Measurements from ENCODE around the gene PTPRJ.
A peak's percentile ranks its signal among the peaks of the same experiment; 100 is the strongest.

Gene PTPRJ

GRCh38 chr11:48094643-48095339 is 114.4 kb downstream of the PTPRJ start:
- no peak for DNase-seq (ENCODE audit: low spot score)

DNA sequence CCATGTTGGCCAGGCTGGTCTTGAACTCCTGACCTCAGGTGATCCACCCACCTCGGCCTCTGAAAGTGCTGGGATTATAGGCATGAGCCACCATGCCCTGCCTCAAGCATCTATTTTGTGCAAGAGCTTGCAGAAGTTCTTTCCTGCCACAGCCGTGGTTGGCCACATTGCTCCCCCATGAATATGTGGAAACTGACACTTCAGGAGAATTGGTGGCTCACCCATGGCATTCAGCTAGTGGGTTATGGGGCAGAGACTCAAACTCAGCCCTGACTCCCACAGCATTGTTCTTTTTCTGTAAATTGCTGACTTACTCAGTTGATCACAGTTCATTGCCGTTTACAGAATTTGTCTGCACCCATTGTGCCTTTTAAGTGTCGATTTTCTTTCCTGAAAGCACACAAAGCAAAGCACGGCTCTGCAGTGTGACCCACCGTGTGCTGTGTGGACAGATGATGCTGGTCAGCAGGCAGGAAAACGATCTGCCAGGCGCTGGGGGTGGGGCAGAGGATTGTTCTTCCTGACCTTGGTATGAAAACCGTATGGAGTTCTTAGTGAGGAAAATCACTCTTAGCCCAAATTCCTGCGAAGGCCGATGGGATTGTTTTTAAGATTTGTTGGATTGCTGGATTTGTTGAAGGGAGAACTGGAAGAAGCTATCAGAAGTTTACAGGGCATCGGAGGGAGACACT is 115.6 kb downstream of the PTPRJ start:
- DNase-seq (ENCODE audit: low spot score), result no peak

DNA sequence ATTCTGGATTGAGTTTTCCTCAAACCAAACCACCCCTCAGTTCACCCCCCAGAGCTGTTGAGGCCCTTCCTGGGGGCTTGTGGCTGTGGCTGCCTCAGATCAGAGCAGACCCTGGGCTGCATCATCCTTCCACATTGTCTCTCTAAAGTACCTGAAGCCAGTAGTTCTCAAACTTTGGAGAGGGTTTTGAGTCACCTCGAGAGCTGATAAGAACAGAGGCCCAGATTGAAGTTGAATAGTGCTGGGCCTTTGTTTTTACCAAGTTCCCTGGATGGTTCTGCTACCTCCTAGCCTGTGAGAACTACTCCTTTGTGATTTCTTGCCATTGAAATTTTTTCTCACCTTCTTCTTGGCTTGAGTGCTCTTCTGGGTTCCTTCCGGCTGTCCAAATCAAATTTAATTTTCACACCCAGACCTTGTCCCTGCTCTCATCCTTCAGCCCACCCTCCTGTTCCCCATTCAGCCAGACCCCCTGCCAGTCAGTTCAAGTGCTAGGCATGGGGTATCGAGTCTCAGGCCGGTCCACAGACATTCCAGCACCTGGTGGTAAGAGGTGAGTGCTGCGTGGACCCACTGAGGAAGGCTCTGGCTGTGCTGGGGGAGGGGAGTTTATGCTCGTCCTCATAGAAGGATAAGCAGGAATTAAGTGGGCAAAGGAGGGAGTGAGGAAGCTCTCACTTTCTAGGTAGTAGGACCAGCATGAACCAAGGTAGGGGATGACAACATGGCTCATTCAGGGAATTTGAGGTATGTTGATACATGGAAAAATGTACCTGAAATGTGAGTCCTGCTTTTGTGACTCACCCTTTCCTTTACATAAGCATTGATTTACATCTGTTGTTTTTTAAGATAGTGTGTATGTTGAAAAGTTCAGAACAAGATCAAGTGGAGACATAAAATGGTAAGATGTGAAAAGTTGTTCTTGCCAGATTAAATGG is 116.5 kb downstream of the PTPRJ start:
- DNase-seq (ENCODE audit: low spot score), result no peak

- DNase-seq (ENCODE audit: low spot score), result no peak
These were observed 117.7 kb downstream of the PTPRJ start for GRCh38 chr11:48098024-48098423.

- no peak for DNase-seq (ENCODE audit: low spot score)
These were observed 119.6 kb downstream of the PTPRJ start for GRCh38 chr11:48099916-48100446.

GRCh38 chr11:48101044-48101733 is 120.8 kb downstream of the PTPRJ start:
- no peak for DNase-seq (ENCODE audit: low spot score)

DNA sequence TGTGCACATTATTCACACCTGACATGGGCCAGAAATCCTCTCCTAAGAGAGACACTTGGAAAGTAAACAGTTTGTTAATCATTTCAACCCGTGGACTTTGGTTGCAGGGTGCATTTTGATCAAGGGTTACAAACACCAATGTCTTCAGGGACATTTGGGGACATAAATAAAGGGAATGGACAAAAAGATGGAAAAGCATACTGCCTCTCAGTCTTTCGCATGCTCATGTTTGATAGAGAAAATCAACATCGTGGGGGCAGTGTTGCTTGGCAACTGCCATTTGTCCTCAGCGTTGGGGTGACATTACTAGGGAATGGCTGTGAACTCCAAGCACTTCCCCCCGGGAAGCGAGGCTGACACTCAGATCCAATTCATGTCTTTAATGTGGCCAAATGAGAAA is 121.6 kb downstream of the PTPRJ start:
- DNase-seq (ENCODE audit: low spot score), result no peak

GRCh38 chr11:48103621-48104567 is 123.5 kb downstream of the PTPRJ start:
- no peak for DNase-seq (ENCODE audit: low spot score)

DNA sequence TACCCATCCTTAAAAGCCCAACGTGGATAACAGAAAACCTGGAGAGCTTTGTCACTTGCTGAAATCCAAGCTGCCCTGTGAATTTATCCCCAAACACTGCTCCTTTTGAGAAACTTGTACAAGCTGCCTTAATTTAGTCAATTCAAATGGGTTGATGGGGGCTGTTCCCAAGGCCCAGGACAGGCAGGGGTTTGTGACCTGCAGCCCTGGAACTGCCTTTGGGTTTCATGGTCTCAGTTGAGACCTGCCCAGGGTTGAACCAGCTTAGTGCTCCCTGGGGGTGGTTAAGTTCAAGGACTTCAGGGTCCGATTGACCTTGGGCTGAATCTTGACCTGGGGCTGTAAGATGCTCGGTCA is 124.2 kb downstream of the PTPRJ start:
- DNase-seq (ENCODE audit: low spot score), result no peak

DNA sequence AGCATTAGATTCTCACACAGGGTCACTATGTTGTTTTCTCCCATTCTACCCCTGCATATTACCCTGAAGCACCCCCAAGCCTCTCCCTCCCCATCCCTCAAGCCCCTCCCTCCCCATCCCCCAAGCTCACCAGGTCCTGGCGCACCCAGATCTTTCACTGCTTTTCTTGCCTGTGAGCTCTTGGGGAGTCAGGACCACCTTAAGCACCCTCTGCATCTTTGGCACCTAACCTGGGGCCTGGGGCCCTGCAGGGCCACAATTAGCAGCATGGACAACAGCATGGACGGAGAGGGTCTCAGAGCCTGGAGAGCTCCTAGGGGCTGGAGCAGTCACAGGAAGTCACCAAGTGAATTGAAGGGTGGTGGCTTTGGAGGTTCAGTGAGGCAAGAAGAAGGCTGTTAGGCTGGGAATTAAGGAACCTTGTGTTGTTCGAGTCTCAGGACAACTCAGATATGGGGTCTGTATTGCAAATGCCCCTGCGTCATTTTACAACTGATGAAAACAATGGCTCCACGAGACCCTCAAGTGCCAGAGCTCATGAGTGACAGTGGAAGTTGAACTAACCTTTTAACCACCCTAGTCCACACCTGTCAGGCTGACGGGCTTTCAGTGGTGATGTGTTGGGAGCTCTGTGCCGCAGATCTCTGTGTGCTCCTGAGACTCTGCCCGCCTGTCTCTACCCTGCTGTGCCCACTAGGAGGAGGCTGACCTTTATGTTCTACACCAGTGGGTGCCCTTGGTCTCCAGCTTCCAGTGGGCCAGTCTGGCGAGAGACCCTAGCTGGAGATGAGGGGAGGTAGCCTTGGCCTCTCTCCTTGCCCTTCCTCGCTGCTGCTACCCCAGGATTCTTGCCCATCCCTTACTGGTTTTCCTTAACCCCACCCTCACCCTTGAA is 125.0 kb downstream of the PTPRJ start:
- no peak for DNase-seq (ENCODE audit: low spot score)

- DNase-seq (ENCODE audit: low spot score), result no peak
These were observed 125.8 kb downstream of the PTPRJ start for GRCh38 chr11:48106166-48106565.

GRCh38 chr11:48107188-48107704 is 126.9 kb downstream of the PTPRJ start:
- DNase-seq (ENCODE audit: low spot score), result no peak

DNA sequence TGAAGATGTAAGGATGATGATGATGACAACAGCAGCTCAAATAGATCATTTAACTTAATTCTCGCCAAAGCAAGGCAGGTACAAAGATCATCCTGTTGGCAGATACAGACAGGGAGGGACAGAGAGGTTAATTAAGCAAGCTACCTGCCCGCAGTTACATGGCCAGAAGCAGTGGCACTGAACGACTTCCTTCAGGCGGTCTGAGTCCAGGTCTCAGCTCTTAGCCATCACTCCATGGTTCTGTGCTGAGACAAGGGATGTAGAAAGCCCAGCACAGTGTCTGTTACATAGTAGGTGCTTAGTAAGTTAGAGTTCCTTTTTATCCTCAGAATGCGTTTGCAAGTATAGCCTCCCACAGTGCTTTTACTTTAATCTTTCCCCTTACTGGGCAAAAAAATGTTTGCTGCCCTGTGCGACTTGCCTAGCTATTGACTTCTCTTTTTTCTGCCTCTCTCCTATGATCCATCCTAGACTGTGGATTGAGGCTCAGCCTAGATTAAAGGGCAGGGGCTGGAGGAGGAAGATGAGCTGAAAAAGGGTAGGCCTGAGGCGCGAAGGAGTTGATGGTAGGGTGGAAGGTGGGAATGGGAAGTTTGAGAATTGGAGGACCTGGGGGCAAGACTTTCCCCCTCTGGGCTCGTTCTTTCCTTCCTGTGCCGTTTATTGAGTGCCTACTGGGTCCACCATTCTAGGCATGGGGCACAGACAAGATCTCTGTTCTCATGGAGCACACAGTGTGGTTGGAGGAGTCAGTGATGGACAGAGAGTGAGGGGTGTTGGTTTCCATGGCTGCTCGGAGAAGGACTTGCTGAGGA is 128.1 kb downstream of the PTPRJ start:
- no peak for DNase-seq (ENCODE audit: low spot score)

DNA sequence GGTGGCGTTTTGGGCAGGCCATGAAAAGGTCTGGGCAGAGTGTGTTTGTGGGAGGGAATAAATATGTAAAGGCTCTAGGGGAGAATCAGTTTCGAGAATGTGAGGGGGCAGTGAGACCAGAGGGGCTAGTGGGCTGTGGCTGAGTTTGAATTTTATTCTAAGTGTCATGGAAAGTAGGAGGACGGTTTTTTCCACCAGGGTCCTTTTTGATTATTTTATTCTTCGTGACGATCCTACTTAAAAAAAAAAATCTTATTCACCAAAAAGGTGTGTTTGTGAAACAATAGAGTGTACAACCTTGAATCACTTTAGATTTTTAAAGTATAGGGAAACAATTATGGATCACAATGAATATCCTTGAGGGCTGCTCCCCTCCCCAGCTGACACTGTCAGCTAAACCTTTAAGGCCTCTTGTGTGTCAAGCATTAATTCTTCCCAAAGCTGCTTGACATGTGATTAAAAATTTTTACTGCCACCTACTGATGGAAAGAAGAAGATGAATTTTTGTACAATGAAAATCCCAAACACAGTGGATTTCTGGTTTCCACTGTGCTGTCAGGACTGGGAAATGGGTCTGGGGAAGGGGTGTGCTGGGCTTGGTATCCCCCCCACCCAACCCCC is 128.8 kb downstream of the PTPRJ start:
- DNase-seq (ENCODE audit: low spot score), result no peak

- no peak for DNase-seq (ENCODE audit: low spot score)
These were observed 130.1 kb downstream of the PTPRJ start for GRCh38 chr11:48110509-48110766.

DNA sequence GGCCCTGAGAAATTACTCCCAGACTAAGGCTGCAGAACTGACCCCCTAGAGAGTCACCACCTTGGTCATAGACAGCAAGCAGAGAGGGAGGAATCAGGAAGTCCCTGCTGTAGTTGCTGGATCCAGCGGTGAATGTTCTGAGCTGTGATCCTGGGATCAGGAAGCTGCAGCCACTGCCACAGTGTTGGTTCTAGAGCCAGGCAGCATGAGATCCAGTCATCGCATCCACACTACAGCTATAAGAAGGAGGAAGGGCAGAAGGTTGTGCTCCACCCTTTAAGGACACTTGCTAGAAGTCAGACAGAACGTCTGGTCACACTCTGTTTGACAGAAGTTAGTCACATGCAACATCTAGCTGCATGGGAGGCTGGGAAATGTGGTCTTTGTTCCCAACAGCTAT is 131.5 kb downstream of the PTPRJ start:
- DNase-seq (ENCODE audit: low spot score), result no peak

DNA sequence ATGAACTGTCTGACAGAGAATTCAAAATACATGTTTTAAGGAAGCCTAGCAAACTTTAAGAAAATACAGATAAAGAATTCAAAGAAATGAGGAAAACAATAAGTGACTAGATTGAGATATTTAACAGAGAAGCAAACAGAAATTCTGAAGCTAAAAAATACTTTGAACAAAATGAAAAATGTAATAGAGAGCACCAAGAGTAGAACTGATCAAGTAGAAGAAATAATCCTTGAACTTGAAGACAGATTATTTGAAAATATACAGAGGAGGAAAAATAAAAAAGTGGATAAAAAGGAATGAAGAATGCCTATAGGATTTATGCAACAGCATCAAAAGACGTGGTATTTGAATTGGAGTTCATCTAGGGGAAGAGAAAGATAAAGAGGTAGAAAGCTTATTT is 134.4 kb downstream of the PTPRJ start:
- no peak for DNase-seq (ENCODE audit: low spot score)

- DNase-seq (ENCODE audit: low spot score), result peak; percentile 45
These were observed 136.3 kb downstream of the PTPRJ start for GRCh38 chr11:48116437-48117228.

Data from HuH-7 (cell line).